A549 (cell line): Measurements from ENCODE around the gene SDF2. TPM values are rescaled to one million over a fixed set of nuclear protein-coding genes. Genes with fewer than 3 reads are reported as not detected.

Source experiments
- ATAC-seq, 2 experiments: fragments of 200-7000 bp in 1 of 2; fragments of >200 bp in 1 of 2; cut with Nextera tagmentation in 1 of 2; cut with Tn5 transposase in 1 of 2; 3 replicates each; pipeline versions ENCODE4 v1.8.0 to v1.9.1; 2018 to 2020; ENCODE audit warnings: mild to moderate bottlenecking in 1 of 2, moderate library complexity in 1 of 2
- CTCF ChIA-PET: fragments of 300-600 bp; sonication (Branson Sonifier 250); formaldehyde crosslinking; extraction: SDS; loops from one replicate; lab custom pipeline; 2021; ENCODE audit warnings: antibody characterized with exemption, inconsistent platforms; lab: Yijun Ruan, JAX
- POLR2A ChIA-PET: fragments of 350-600 bp; formaldehyde crosslinking; extraction: SDS; loops from one replicate; lab custom pipeline; 2021; ENCODE audit warnings: antibody characterized with exemption, inconsistent platforms; lab: Yijun Ruan, JAX
- DNase-seq, 2 experiments: peaks; one replicate each; pipeline versions ENCODE4 v3.0.0 to v3.0.0-alpha.2; 2011 to 2016; ENCODE audit warnings: low read depth in 1 of 2, low spot score in 1 of 2
- FAIRE-seq: peaks from 2 replicates; lab custom pipeline; 2011; peaks lifted over from hg19 to GRCh38; lab: Jason Lieb, UNC
- H3K27ac ChIP-seq, 2 experiments: fragments of >200 bp; sonication (Bioruptor Twin); formaldehyde crosslinking; 3 replicates each; pipeline ENCODE4 v1.5.1; 2016 to 2017
- H3K4me1 ChIP-seq: fragments of >200 bp; sonication (Bioruptor Twin); formaldehyde crosslinking; 3 replicates; pipeline ENCODE4 v1.6.1; 2016
- H3K4me2 ChIP-seq: fragments of >200 bp; sonication (Bioruptor Twin); formaldehyde crosslinking; 3 replicates; pipeline ENCODE4 v1.6.1; 2016
- H3K4me3 ChIP-seq: fragments of >200 bp; sonication (Bioruptor Twin); formaldehyde crosslinking; 3 replicates; pipeline ENCODE4 v1.5.1; 2016
- H3K9me3 ChIP-seq: fragments of >200 bp; sonication (Bioruptor Twin); formaldehyde crosslinking; 3 replicates; pipeline ENCODE4 v1.6.1; 2016
- BHLHE40 ChIP-seq: IDR thresholded peaks from 2 replicates; pipeline ENCODE4 v1.6.1; 2012; ENCODE audit warnings: low read depth, low read length, inconsistent platforms
- CBX2 ChIP-seq: fragments of 200-600 bp; sonication (generic); IDR thresholded peaks from 2 replicates; pipeline ENCODE4 v1.6.1; 2016; ENCODE audit warnings: low read depth, mild to moderate bottlenecking, borderline replicate concordance
- CBX8 ChIP-seq: fragments of 200-600 bp; sonication (generic); IDR thresholded peaks from 2 replicates; pipeline ENCODE4 v1.6.1; 2016
- CEBPB ChIP-seq, 2 experiments: fragments of >200 bp in 1 of 2; sonication (Bioruptor Twin) in 1 of 2; formaldehyde crosslinking in 1 of 2; IDR thresholded peaks; 2 replicates each; pipeline ENCODE4 v1.6.1; 2012 to 2016
- CHD2 ChIP-seq: fragments of 150-350 bp; IDR thresholded peaks from 2 replicates; pipeline ENCODE4 v1.6.1; 2014; ENCODE audit warnings: low read length; ENCODE audit not compliant: partially characterized antibody
- CHD4 ChIP-seq: fragments of 200-600 bp; sonication (generic); IDR thresholded peaks from 2 replicates; pipeline ENCODE4 v1.6.1; 2016; ENCODE audit warnings: antibody characterized with exemption, mild to moderate bottlenecking, borderline replicate concordance
- EHF ChIP-seq: fragments of 250-450 bp; sonication (Bioruptor Pico); IDR thresholded peaks from 2 replicates; pipeline ENCODE4 v1.5.0; 2020; ENCODE audit warnings: mild to moderate bottlenecking
- EHMT2 ChIP-seq: fragments of 200-600 bp; sonication (generic); IDR thresholded peaks from 2 replicates; pipeline ENCODE4 v1.6.1; 2016; ENCODE audit warnings: antibody characterized with exemption, low read depth, mild to moderate bottlenecking, moderate library complexity
- FOSB ChIP-seq: fragments of 250-450 bp; sonication (Bioruptor Pico); IDR thresholded peaks from 2 replicates; pipeline ENCODE4 v1.5.0; 2020; ENCODE audit warnings: mild to moderate bottlenecking, moderate library complexity
- FOXS1 ChIP-seq: fragments of 250-450 bp; sonication (Bioruptor Pico); IDR thresholded peaks from 2 replicates; pipeline ENCODE4 v1.5.0; 2020; ENCODE audit warnings: mild to moderate bottlenecking, moderate library complexity
- HEYL ChIP-seq: fragments of 250-450 bp; sonication (Bioruptor Pico); IDR thresholded peaks from 2 replicates; pipeline ENCODE4 v1.8.0; 2021; ENCODE audit warnings: mild to moderate bottlenecking, moderate library complexity
- HOXA7 ChIP-seq: fragments of 250-450 bp; sonication (Bioruptor Pico); IDR thresholded peaks from 2 replicates; pipeline ENCODE4 v1.5.0; 2020; ENCODE audit warnings: mild to moderate bottlenecking, moderate library complexity
- HOXB5 ChIP-seq: fragments of 250-450 bp; sonication (Bioruptor Pico); IDR thresholded peaks from 2 replicates; pipeline ENCODE4 v1.5.0; 2020; ENCODE audit warnings: mild to moderate bottlenecking, moderate library complexity
- KDM1A ChIP-seq: fragments of 200-600 bp; sonication (generic); IDR thresholded peaks from 2 replicates; pipeline ENCODE4 v1.6.1; 2016; ENCODE audit warnings: low read depth, mild to moderate bottlenecking
- MAZ ChIP-seq: fragments of 150-350 bp; IDR thresholded peaks from 2 replicates; pipeline ENCODE4 v1.6.1; 2014; ENCODE audit warnings: antibody characterized with exemption, low read depth, low read length, borderline replicate concordance
- NFE2L2 ChIP-seq: fragments of 150-350 bp; conservative IDR thresholded peaks from 2 replicates; pipeline ENCODE4 v1.6.1; 2014; ENCODE audit warnings: low read length
- NPAS2 ChIP-seq: fragments of 250-450 bp; sonication (Bioruptor Pico); IDR thresholded peaks from 2 replicates; pipeline ENCODE4 v1.8.0; 2022; ENCODE audit warnings: mild to moderate bottlenecking, moderate library complexity, borderline replicate concordance
- NR3C1 ChIP-seq: fragments of >200 bp; sonication (Bioruptor Twin); formaldehyde crosslinking; IDR thresholded peaks from 3 replicates; pipeline ENCODE4 v1.6.1; 2017
- PHF8 ChIP-seq: fragments of 200-600 bp; sonication (generic); IDR thresholded peaks from 2 replicates; pipeline ENCODE4 v1.6.1; 2016; ENCODE audit warnings: low read depth, mild to moderate bottlenecking, antibody characterized with exemption, moderate library complexity, borderline replicate concordance
- POLR2AphosphoS2 ChIP-seq: conservative IDR thresholded peaks from 2 replicates; pipeline ENCODE4 v1.6.1; 2012; ENCODE audit warnings: low read length, improper control_type of control experiment, inconsistent platforms
- RAD21 ChIP-seq, 2 experiments: fragments of >200 bp in 1 of 2; sonication (Bioruptor Twin) in 1 of 2; formaldehyde crosslinking in 1 of 2; IDR thresholded peaks in 1 of 2; conservative IDR thresholded peaks in 1 of 2; 2 replicates in 1 of 2; 3 replicates in 1 of 2; pipeline ENCODE4 v1.6.1; 2012 to 2018; ENCODE audit warnings: inconsistent platforms in 1 of 2
- RARB ChIP-seq: fragments of 250-450 bp; sonication (Bioruptor Pico); IDR thresholded peaks from 2 replicates; pipeline ENCODE4 v1.8.0; 2021; ENCODE audit warnings: mild to moderate bottlenecking, moderate library complexity
- RFX5 ChIP-seq: fragments of 450-650 bp; IDR thresholded peaks from 2 replicates; pipeline ENCODE4 v1.7.1; 2014; ENCODE audit warnings: antibody characterized with exemption, mild to moderate bottlenecking, moderate library complexity
- RNF2 ChIP-seq: fragments of 200-600 bp; sonication (generic); IDR thresholded peaks from 2 replicates; pipeline ENCODE4 v1.6.1; 2016; ENCODE audit warnings: low read depth, mild to moderate bottlenecking, antibody characterized with exemption, moderate library complexity, borderline replicate concordance
- SMC3 ChIP-seq: fragments of >200 bp; sonication (Bioruptor Twin); formaldehyde crosslinking; IDR thresholded peaks from 3 replicates; pipeline ENCODE4 v1.6.1; 2018; ENCODE audit warnings: inconsistent platforms
- SREBF2 ChIP-seq: fragments of 450-650 bp; IDR thresholded peaks from 2 replicates; pipeline ENCODE4 v1.6.1; 2014; ENCODE audit warnings: mild to moderate bottlenecking, moderate library complexity
- TFCP2L1 ChIP-seq: fragments of 250-450 bp; sonication (Bioruptor Pico); IDR thresholded peaks from 2 replicates; pipeline ENCODE4 v1.5.0; 2021; ENCODE audit warnings: mild to moderate bottlenecking
- TP53 ChIP-seq: fragments of 250-450 bp; sonication (Bioruptor Pico); IDR thresholded peaks from 2 replicates; pipeline ENCODE4 v1.5.0; 2021; ENCODE audit warnings: mild to moderate bottlenecking, moderate library complexity
- ZC3H11A ChIP-seq: fragments of 450-650 bp; IDR thresholded peaks from 2 replicates; pipeline ENCODE4 v1.6.1; 2014; ENCODE audit warnings: antibody characterized with exemption, mild to moderate bottlenecking
- ZNF302 ChIP-seq: fragments of 250-450 bp; sonication (Bioruptor Pico); IDR thresholded peaks from 2 replicates; pipeline ENCODE4 v1.9.0; 2021; ENCODE audit warnings: inconsistent platforms, mild to moderate bottlenecking, moderate library complexity
- WGBS: methylation state at CpG from one replicate; pipeline ENCODE4 v1.1.6; 2017; ENCODE audit errors: missing lambda C conversion rate; 5-methylcytosine and 5-hydroxymethylcytosine counted together
- polyA plus RNA-seq, 4 experiments: library from polyadenylated mRNA; depleted of rRNA in 3 of 4; stranded (reverse); fragments of >200 nt; fragmentation: RNase III in 1 of 4; extraction: RNeasy Plus Mini Kit Qiagen cat#74134 plus additional on column Dnase treatment in 1 of 4; gene quantifications; 2 replicates in 3 of 4; 3 replicates in 1 of 4; pipeline ENCODE4 v1.2.3, GENCODE V29; 2011 to 2017
- TF ChIP-seq, protein P1 (sequence below): fragments of >200 bp; sonication (Bioruptor Twin); formaldehyde crosslinking; IDR thresholded peaks from 2 replicates; pipeline ENCODE4 v1.6.1; 2016
- TF ChIP-seq, protein P2 (sequence below): fragments of 450-650 bp; IDR thresholded peaks from 2 replicates; pipeline ENCODE4 v1.6.1; 2014; ENCODE audit warnings: antibody characterized with exemption
- TF ChIP-seq, protein P3 (sequence below): fragments of 250-450 bp; sonication (Bioruptor Pico); IDR thresholded peaks from 2 replicates; pipeline ENCODE4 v1.5.0; 2021; ENCODE audit warnings: mild to moderate bottlenecking, moderate library complexity, borderline replicate concordance
- TF ChIP-seq, protein P4 (sequence below): fragments of >200 bp; sonication (Bioruptor Twin); formaldehyde crosslinking; IDR thresholded peaks from 3 replicates; pipeline ENCODE4 v1.5.1; 2016
- TF ChIP-seq, protein P5 (sequence below): fragments of 150-350 bp; IDR thresholded peaks from 2 replicates; pipeline ENCODE4 v1.6.1; 2014; ENCODE audit warnings: low read depth, mild to moderate bottlenecking, low read length

Gene SDF2
- polyA plus RNA-seq, 2 of the 4 experiments (the other 2 are of a cell fraction): 87.9 to 93.8 TPM

DNA sequence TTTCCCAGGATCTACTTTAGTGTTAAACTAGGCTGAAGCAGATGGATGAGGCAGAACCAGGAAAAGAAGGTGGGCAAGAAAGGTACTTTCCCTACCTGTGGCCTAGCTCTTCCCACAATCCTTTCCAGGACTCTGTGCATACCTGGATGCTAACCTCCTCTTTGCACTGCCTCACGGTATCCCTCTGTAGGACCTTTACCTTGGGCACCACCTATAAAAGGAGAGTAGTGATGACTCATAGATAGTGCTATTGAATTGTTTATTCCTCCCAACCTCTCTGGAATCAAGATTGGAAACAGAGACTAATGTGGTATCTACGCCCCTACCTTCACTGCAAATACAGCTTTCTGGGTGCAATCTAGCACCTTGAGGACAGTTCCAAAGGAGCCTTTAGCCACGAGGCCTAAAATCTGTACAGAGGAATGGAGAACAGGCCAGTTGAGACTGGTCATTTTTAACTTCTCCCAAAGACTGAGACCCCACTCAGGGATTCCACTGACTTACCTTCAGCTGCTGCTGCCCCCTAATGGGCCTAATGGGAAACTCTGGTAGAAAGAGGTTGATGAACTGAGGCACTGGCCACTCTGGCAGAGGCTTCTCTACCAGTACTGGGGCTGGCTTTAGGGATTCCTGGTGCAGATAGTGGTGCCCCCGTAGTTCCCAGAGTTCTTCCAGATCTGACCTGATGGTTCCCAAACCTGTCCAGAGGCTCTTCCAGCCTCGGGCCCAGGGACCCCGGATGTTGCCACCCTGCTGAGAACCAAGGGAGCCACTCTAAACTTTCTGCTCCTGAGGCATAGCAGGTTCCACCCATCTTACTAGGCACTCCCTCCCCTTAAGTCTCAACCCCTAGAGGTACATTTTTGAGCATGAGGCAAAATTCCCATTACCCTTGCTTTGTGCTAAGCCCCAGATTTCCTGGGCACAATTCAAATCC, 48.5 kb downstream of the SDF2 start:
- peak; percentile 39 to 56 for DNase-seq
- Histone ChIP-seq H3K4me1 (no peaks in the 10 kb centered on the region), H3K4me2 (no peak overlapping the region), H3K4me3 (no peak overlapping the region), H3K27ac (no peak overlapping the region), H3K9me3 (no peaks in the 10 kb centered on the region)
- 70% methylated on average over 6 of the region's 6 CpGs for WGBS
- ChIA-PET CTCF (interaction anchor here (0.8 to 3.3 kb wide), 29 partner anchors 8 to 149 kb away, joined by 3 to 20 read pairs (median 5); partner anchors contain the start of genes ALDOC, BLTP2 and PIGS), POLR2A (interaction anchor here (0.6 to 1.3 kb wide), 3 partner anchors 7 to 49 kb away, joined by 3 to 4 read pairs (median 3); partner anchors contain the start of genes SDF2 and SUPT6H)
- peak; percentile 56 to 79; a peak in 3 of 6 replicates for ATAC-seq
- FAIRE-seq: no peak
- no peak for TF ChIP-seq ZC3H11A
- TF ChIP-seq, protein P1, sequence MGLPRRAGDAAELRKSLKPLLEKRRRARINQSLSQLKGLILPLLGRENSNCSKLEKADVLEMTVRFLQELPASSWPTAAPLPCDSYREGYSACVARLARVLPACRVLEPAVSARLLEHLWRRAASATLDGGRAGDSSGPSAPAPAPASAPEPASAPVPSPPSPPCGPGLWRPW: no peak
- TF ChIP-seq HOXB5 (CRISPR knock-in tag): no peak
- TF ChIP-seq SMC3: no peak
- TF ChIP-seq, protein P2, sequence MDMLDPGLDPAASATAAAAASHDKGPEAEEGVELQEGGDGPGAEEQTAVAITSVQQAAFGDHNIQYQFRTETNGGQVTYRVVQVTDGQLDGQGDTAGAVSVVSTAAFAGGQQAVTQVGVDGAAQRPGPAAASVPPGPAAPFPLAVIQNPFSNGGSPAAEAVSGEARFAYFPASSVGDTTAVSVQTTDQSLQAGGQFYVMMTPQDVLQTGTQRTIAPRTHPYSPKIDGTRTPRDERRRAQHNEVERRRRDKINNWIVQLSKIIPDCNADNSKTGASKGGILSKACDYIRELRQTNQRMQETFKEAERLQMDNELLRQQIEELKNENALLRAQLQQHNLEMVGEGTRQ: no peak
- no peak for TF ChIP-seq RNF2
- no peak for TF ChIP-seq KDM1A
- TF ChIP-seq ZNF302 (CRISPR knock-in tag): no peak
- TF ChIP-seq, protein P3, sequence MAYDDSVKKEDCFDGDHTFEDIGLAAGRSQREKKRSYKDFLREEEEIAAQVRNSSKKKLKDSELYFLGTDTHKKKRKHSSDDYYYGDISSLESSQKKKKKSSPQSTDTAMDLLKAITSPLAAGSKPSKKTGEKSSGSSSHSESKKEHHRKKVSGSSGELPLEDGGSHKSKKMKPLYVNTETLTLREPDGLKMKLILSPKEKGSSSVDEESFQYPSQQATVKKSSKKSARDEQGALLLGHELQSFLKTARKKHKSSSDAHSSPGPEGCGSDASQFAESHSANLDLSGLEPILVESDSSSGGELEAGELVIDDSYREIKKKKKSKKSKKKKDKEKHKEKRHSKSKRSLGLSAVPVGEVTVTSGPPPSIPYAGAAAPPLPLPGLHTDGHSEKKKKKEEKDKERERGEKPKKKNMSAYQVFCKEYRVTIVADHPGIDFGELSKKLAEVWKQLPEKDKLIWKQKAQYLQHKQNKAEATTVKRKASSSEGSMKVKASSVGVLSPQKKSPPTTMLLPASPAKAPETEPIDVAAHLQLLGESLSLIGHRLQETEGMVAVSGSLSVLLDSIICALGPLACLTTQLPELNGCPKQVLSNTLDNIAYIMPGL: 0 out of 2 replicates have a peak, but pooled peaks have one; percentile 12
- no peak for TF ChIP-seq CHD4
- no peak for TF ChIP-seq POLR2AphosphoS2
- no peak for TF ChIP-seq FOSB (CRISPR knock-in tag)
- no peak for TF ChIP-seq EHMT2
- no peak for TF ChIP-seq HOXA7
- no peak for TF ChIP-seq NR3C1
- TF ChIP-seq EHF (CRISPR knock-in tag): no peak
- TF ChIP-seq RAD21 (conservative IDR thresholded peaks at IDR 0.05 in 1 of 2, IDR thresholded peaks at IDR 0.05 in 1 of 2): peak; percentile 47 to 58; a peak in 4 of 5 replicates
- peak; percentile 62; the same call in 1 of the 2 replicates for TF ChIP-seq TP53
- TF ChIP-seq SREBF2: no peak
- TF ChIP-seq NFE2L2: no peak
- no peak for TF ChIP-seq PHF8
- TF ChIP-seq BHLHE40: no peak
- TF ChIP-seq, protein P4, sequence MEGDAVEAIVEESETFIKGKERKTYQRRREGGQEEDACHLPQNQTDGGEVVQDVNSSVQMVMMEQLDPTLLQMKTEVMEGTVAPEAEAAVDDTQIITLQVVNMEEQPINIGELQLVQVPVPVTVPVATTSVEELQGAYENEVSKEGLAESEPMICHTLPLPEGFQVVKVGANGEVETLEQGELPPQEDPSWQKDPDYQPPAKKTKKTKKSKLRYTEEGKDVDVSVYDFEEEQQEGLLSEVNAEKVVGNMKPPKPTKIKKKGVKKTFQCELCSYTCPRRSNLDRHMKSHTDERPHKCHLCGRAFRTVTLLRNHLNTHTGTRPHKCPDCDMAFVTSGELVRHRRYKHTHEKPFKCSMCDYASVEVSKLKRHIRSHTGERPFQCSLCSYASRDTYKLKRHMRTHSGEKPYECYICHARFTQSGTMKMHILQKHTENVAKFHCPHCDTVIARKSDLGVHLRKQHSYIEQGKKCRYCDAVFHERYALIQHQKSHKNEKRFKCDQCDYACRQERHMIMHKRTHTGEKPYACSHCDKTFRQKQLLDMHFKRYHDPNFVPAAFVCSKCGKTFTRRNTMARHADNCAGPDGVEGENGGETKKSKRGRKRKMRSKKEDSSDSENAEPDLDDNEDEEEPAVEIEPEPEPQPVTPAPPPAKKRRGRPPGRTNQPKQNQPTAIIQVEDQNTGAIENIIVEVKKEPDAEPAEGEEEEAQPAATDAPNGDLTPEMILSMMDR: peak; percentile 67
- TF ChIP-seq RFX5: no peak
- TF ChIP-seq TFCP2L1 (CRISPR knock-in tag): no peak
- TF ChIP-seq CBX2: no peak
- TF ChIP-seq RARB (CRISPR knock-in tag): no peak
- no peak for TF ChIP-seq CBX8
- TF ChIP-seq CEBPB (IDR thresholded peaks at IDR 0.05): no peak
- TF ChIP-seq NPAS2 (CRISPR knock-in tag): no peak
- TF ChIP-seq MAZ: no peak
- no peak for TF ChIP-seq HEYL (CRISPR knock-in tag)
- TF ChIP-seq CHD2: no peak
- no peak for TF ChIP-seq FOXS1
- TF ChIP-seq, protein P5, sequence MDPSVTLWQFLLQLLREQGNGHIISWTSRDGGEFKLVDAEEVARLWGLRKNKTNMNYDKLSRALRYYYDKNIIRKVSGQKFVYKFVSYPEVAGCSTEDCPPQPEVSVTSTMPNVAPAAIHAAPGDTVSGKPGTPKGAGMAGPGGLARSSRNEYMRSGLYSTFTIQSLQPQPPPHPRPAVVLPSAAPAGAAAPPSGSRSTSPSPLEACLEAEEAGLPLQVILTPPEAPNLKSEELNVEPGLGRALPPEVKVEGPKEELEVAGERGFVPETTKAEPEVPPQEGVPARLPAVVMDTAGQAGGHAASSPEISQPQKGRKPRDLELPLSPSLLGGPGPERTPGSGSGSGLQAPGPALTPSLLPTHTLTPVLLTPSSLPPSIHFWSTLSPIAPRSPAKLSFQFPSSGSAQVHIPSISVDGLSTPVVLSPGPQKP: no peak
